Panc1 (cell line): ENCODE results near the gene OR7C1. TPM values are rescaled to one million over a fixed set of nuclear protein-coding genes. Genes with fewer than 3 reads are reported as not detected.
"Not testable (repeated sequence)": the region's sequence is repeated elsewhere in the genome, so short reads cannot be mapped to it uniquely, and the experiment has no call there.

Experiments
- ATAC-seq: fragments of 200-7000 bp; cut with Tn5 transposase; 2 replicates; pipeline ENCODE4 v1.9.1; 2020; ENCODE audit warnings: mild to moderate bottlenecking, moderate library complexity
- BruUV-seq: library from RNA; stranded (reverse); fragments of 400-500 nt; replicated peaks from 2 replicates; lab custom pipeline; 2021; lab: Mats Ljungman, UMichigan
- CTCF ChIA-PET: fragments of 300-600 bp; sonication (Branson Sonifier 250); formaldehyde crosslinking; loops from one replicate; lab custom pipeline; 2022; ENCODE audit warnings: antibody characterized with exemption; lab: Charles Lee
- POLR2A ChIA-PET: fragments of 300-600 bp; sonication (Branson Sonifier 250); formaldehyde crosslinking; loops from one replicate; lab custom pipeline; 2022; ENCODE audit warnings: antibody characterized with exemption; lab: Charles Lee
- DNase-seq: peaks from one replicate; pipeline ENCODE4 v3.0.0-alpha.2; 2010; ENCODE audit warnings: low read depth, low spot score
- H3K27ac ChIP-seq: 2 replicates; pipeline ENCODE4 v1.5.1; 2011; ENCODE audit warnings: mild to moderate bottlenecking, low read length, inconsistent platforms
- H3K27me3 ChIP-seq: fragments of 200-500 bp; sonication (Bioruptor generic); 2 replicates; pipeline ENCODE4 v1.6.0; 2014; ENCODE audit warnings: low read length, inconsistent platforms; ENCODE audit not compliant: control insufficient read depth, insufficient read depth
- H3K36me3 ChIP-seq: fragments of 200-500 bp; sonication (Bioruptor generic); 2 replicates; pipeline ENCODE4 v1.5.1; 2014; ENCODE audit warnings: inconsistent platforms, mild to moderate bottlenecking, low read length, moderate library complexity; ENCODE audit not compliant: control insufficient read depth, insufficient read depth
- H3K4me1 ChIP-seq: 2 replicates; pipeline ENCODE4 v1.5.1; 2011; ENCODE audit warnings: inconsistent platforms, mild to moderate bottlenecking, low read length, moderate library complexity; ENCODE audit not compliant: control insufficient read depth, insufficient read depth
- H3K4me3 ChIP-seq, 2 experiments: 2 replicates each; pipeline ENCODE4 v1.5.1; 2011 to 2012; ENCODE audit warnings: low read depth in 2 of 2, low read length in 2 of 2, mild to moderate bottlenecking in 2 of 2, inconsistent platforms in 1 of 2, moderate library complexity in 1 of 2
- H3K9me3 ChIP-seq: fragments of 200-500 bp; sonication (Bioruptor generic); 2 replicates; pipeline ENCODE4 v1.5.1; 2014; ENCODE audit warnings: low read depth, mild to moderate bottlenecking, inconsistent platforms, low read length, moderate library complexity; ENCODE audit not compliant: control insufficient read depth, insufficient read depth
- CTCF ChIP-seq: fragments of 450-650 bp; IDR thresholded peaks from 2 replicates; pipeline ENCODE4 v1.5.1; 2017; ENCODE audit warnings: mild to moderate bottlenecking
- POLR2AphosphoS5 ChIP-seq: IDR thresholded peaks from 2 replicates; pipeline ENCODE4 v1.6.1; 2012; ENCODE audit warnings: mild to moderate bottlenecking, low read depth, low read length, moderate library complexity
- REST ChIP-seq, 2 experiments: IDR thresholded peaks; 2 replicates each; pipeline ENCODE4 v1.6.1; 2011 to 2012; ENCODE audit warnings: low read depth in 2 of 2, control low read depth in 1 of 2, low read length in 1 of 2, mild to moderate bottlenecking in 1 of 2, moderate library complexity in 1 of 2; ENCODE audit not compliant: insufficient read depth in 1 of 2
- SIN3A ChIP-seq: IDR thresholded peaks from 2 replicates; pipeline ENCODE4 v1.6.1; 2012; ENCODE audit warnings: low read depth, mild to moderate bottlenecking, low read length, moderate library complexity, borderline replicate concordance; ENCODE audit not compliant: insufficient read depth
- TCF7L2 ChIP-seq: IDR thresholded peaks from 2 replicates; pipeline ENCODE4 v1.6.1; 2011; ENCODE audit warnings: mild to moderate bottlenecking, low read depth, low read length, inconsistent platforms
- in situ Hi-C: cut with HindIII; loops from 2 replicates; pipeline ENCODE4 v1.10.0; 2016; ENCODE audit warnings: low sequenced_read_pairs, low pct_unique_long_range_greater_than_20kb
- intact Hi-C: fragments of 100-400 bp; cut with micrococcal nuclease; formaldehyde crosslinking; loops from one replicate; pipeline ENCODE4 v1.10.0; 2022; ENCODE audit not compliant: unreplicated experiment
- total RNA-seq: library from RNA; stranded (reverse); gene quantifications from one replicate; pipeline ENCODE4 v1.2.1, GENCODE V29; 2021; ENCODE audit not compliant: unreplicated experiment

OR7C1 gene
- total RNA-seq, 1 experiment from 2014 or later: not detected

GRCh38 chr19:14767466-14767971 lies 67.5 kb downstream of the OR7C1 start:
- Histone ChIP-seq H3K27me3 (no peaks in the 10 kb centered on the region), H3K36me3 (no peaks in the 10 kb centered on the region), H3K9me3 (no peaks in the 10 kb centered on the region), H3K27ac (no peak overlapping the region), H3K4me3 (no peak overlapping the region), H3K4me1 (no peaks in the 10 kb centered on the region)
- no peak for ATAC-seq
- DNase-seq: no peak
- CTCF ChIA-PET: no interaction called here
- no TSS peak for BruUV-seq
- POLR2A ChIA-PET: interaction anchor here (0.5 kb wide), 1 partner anchor 1983 kb away, joined by 4 read pairs; no protein-coding TSS in a partner anchor
- in situ Hi-C loops (no loop called here), intact Hi-C loops (no loop called here)
- no peak for TF ChIP-seq SIN3A
- TF ChIP-seq REST (IDR thresholded peaks at IDR 0.05; ENCODE audit: insufficient read depth in 1 of 2, low read depth in 2 of 2, low read length in 1 of 2): no peak
- no peak for TF ChIP-seq POLR2AphosphoS5
- no peak for TF ChIP-seq CTCF
- TF ChIP-seq TCF7L2: no peak

GRCh38 chr19:14765841-14766240 lies 69.1 kb downstream of the OR7C1 start:
- H3K27me3 ChIP-seq, intact Hi-C loops, POLR2A ChIA-PET, H3K9me3 ChIP-seq, BruUV-seq, H3K4me1 ChIP-seq, in situ Hi-C loops, ATAC-seq, H3K27ac ChIP-seq, DNase-seq, H3K4me3 ChIP-seq, H3K36me3 ChIP-seq: not testable (repeated sequence)
- CTCF ChIA-PET: interaction anchor here (0.7 kb wide), 1 partner anchor 294 kb away, joined by 3 read pairs; no protein-coding TSS in a partner anchor

GRCh38 chr19:14765403-14765802 lies 69.6 kb downstream of the OR7C1 start:
- BruUV-seq, ATAC-seq, POLR2A ChIA-PET, intact Hi-C loops, DNase-seq, H3K9me3 ChIP-seq, H3K27me3 ChIP-seq, CTCF ChIA-PET, H3K4me1 ChIP-seq, in situ Hi-C loops, H3K4me3 ChIP-seq, H3K27ac ChIP-seq, H3K36me3 ChIP-seq: not testable (repeated sequence)
